Kidney epithelial cell (primary cell): ENCODE data around the gene TMEM178B. TPM values are rescaled to one million over a fixed set of nuclear protein-coding genes. Genes with fewer than 3 reads are reported as not detected.

Experiments used
- DNase-seq: peaks from one replicate; pipeline ENCODE4 v3.0.0-alpha.2; 2010; ENCODE audit warnings: low read depth
- H3K27me3 ChIP-seq: 2 replicates; pipeline ENCODE4 v1.6.0; 2011; ENCODE audit warnings: low read length; ENCODE audit not compliant: control insufficient read depth, insufficient read depth
- H3K36me3 ChIP-seq: 2 replicates; pipeline ENCODE4 v1.5.1; 2011; ENCODE audit warnings: low read length; ENCODE audit not compliant: control insufficient read depth, insufficient read depth
- H3K4me3 ChIP-seq: 2 replicates; pipeline ENCODE4 v1.5.1; 2011; ENCODE audit warnings: low read depth, mild to moderate bottlenecking, control low read depth, low read length
- CTCF ChIP-seq: IDR thresholded peaks from 2 replicates; pipeline ENCODE4 v1.5.1; 2011; ENCODE audit warnings: mild to moderate bottlenecking, moderate library complexity, low read length, control low read depth, inconsistent platforms; ENCODE audit not compliant: insufficient read depth, poor library complexity, severe bottlenecking
- total RNA-seq: library from RNA; depleted of rRNA; stranded (reverse); fragments of >200 nt; gene quantifications from 2 replicates; pipeline ENCODE4 v1.2.3, GENCODE V29; 2015

Gene TMEM178B
- total RNA-seq, 1 donor from 2014 or later = 9.7 TPM

DNA sequence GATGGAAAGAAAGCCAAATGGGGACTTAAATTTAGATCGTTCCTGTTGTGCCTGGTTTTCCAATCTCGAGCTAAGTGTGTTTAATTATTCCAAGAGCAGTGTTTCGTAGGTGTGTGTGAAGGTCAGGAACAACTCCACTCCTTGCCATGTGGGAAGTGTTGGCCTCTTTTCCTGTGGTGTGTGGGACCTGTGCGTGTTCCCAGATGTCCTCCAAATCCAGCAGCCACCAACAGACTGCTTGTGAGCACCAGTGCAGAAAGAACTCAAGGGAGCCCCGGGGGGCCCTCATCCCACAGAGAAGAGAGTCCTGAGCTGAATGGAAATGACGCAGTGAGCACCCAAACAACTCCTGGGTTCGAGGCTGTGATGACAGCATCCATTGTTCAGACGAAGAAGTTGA is 227.7 kb downstream of the TMEM178B start:
- Histone ChIP-seq H3K27me3 (no peaks in the 10 kb centered on the region), H3K4me3 (no peak overlapping the region), H3K36me3 (no peaks in the 10 kb centered on the region)
- no peak for DNase-seq
- no peak for TF ChIP-seq CTCF

DNA sequence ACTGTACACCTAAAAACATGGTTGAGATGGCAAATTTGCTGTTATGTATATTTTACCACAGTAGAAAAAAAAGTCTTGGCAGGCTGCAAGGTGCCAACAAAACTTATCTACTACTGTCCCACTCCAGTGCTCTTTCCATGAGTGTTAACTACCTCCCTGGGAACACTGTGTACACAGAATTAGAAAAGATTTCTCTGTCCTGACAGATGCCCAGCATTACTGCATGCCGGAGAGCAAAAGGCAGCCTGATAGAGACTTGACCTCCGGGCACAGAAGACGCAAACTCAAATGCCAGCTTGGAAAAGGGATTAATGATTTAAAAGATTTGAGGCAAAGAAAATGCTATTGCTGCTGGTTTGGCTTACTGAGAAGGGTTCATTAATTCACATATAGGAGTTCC is 228.8 kb downstream of the TMEM178B start:
- no peaks in the 10 kb centered on the region for H3K27me3 ChIP-seq
- no peak for TF ChIP-seq CTCF
- H3K4me3 ChIP-seq = no peak overlapping the region
- no peaks in the 10 kb centered on the region for H3K36me3 ChIP-seq
- no peak for DNase-seq

- no peak overlapping the region for H3K4me3 ChIP-seq
- TF ChIP-seq CTCF = no peak
- no peaks in the 10 kb centered on the region for H3K36me3 ChIP-seq
- H3K27me3 ChIP-seq = no peaks in the 10 kb centered on the region
- DNase-seq = no peak
These were observed 230.4 kb downstream of the TMEM178B start for GRCh38 chr7:141304291-141304690.

- H3K36me3 ChIP-seq = no peaks in the 10 kb centered on the region
- DNase-seq = no peak
- H3K27me3 ChIP-seq = no peaks in the 10 kb centered on the region
- H3K4me3 ChIP-seq = no peak overlapping the region
- TF ChIP-seq CTCF = no peak
These were observed 232.2 kb downstream of the TMEM178B start for GRCh38 chr7:141306081-141306480.

GRCh38 chr7:141312395-141312794 is 238.5 kb downstream of the TMEM178B start:
- Histone ChIP-seq H3K4me3 (no peak overlapping the region), H3K27me3 (no peaks in the 10 kb centered on the region), H3K36me3 (no peaks in the 10 kb centered on the region)
- DNase-seq = no peak
- no peak for TF ChIP-seq CTCF

DNA sequence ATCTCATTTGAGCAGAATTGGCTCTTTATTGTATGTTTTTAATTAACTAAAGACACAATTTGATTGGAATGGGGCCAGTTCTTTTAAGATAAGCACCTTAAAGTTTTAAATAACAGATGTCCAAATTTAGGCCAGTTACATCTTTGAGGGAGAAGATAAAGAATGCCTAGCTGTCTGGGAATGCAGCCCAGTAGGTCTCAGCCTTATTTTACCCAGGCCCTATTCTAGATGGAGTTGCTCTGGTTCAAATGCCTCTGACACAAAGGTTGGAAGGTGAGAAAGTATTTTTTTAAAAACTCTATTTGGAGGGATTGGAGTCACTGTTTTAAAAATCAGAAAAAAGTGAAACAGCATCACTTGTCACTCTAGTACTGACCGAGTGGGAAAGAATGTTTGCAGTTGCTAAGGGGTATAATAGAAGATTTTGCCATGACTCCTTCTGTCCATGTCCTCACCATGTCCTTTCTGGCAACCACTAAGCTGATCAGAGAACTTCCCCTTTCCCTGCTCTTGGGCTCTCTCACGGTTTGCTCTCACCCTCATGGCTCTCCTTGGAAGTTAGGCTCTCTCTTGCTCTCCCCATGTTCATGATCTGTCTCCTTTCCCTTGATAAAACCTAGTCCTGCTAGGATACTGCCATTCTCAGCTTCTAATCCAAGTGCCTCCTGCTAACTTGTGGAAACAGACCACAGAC is 239.1 kb downstream of the TMEM178B start:
- Histone ChIP-seq H3K36me3 (no peaks in the 10 kb centered on the region), H3K4me3 (no peak overlapping the region), H3K27me3 (no peaks in the 10 kb centered on the region)
- TF ChIP-seq CTCF = no peak
- no peak for DNase-seq
